ENCODE data around the gene CD276. TPM values are rescaled to one million over a fixed set of nuclear protein-coding genes. Genes with fewer than 3 reads are reported as not detected.

Gene CD276
- total RNA-seq, 4 donors from 2014 or later, result 31.8 to 58.1 (median 40.1) TPM

DNA sequence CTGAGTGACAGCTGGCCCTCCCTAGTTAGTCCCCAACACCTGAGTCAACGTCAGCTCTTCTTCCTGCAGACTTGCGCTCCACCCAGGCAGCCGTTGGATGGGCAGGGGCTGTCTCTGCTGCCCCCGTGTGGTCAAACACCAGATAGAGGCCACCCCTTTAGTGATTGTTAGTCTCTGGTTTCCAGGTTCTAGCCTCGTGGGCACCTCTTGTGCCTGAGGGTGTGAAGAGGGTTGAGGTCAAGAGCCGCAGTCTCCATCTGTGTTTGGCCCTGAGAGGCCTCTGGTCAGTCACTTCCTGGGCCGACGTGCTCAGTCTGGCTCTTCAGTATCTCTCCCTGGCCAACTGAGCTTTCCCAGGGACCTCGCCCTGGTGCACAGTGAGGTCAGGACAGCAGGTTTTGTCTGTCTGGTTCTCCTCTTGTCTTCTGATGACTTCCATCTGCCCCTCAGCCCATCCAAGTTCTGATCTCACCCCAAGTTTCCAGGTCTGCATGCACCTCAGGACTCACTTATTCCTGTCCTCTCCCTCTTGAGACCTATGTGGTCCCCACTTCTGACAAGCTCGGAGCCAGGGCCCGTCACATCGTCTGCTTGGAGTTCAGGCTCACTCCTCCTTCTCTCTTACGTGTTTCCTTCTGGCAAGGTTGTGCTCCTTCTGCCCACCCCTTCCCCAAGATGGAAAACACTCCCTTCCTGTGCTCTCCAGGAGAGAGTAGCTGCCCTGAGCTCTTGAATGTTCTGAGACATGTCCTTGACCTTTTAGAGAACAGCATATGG, 20.9 kb downstream of the CD276 start:
- Histone ChIP-seq H3K9me3 (no peaks in the 10 kb centered on the region), H3K4me3 (no peak overlapping the region), H3K27me3 (no peaks in the 10 kb centered on the region), H3K4me1 (peaks cover 0 to 11% (median 0%) of the 10 kb centered on the region in 4 donors), H3K36me3 (peaks cover 9 to 76% (median 51%) of the 10 kb centered on the region in 4 donors), H3K27ac (replicated peaks in 1 of 4) (no peak overlapping the region)
- 59% methylated on average over 9 of the region's 13 CpGs for WGBS
- intact Hi-C loops (cut with DNase I), result loop anchor here (5.0 to 10.0 kb wide), 2 partner anchors 143 to 420 kb away; no protein-coding TSS in a partner anchor
- no peak for TF ChIP-seq POLR2A (IDR thresholded peaks at IDR 0.05; ENCODE audit: low read depth)
- TF ChIP-seq POLR2AphosphoS5 (IDR thresholded peaks at IDR 0.05), result no peak
- no peak for TF ChIP-seq EP300 (IDR thresholded peaks at IDR 0.05)
- TF ChIP-seq, protein P1, sequence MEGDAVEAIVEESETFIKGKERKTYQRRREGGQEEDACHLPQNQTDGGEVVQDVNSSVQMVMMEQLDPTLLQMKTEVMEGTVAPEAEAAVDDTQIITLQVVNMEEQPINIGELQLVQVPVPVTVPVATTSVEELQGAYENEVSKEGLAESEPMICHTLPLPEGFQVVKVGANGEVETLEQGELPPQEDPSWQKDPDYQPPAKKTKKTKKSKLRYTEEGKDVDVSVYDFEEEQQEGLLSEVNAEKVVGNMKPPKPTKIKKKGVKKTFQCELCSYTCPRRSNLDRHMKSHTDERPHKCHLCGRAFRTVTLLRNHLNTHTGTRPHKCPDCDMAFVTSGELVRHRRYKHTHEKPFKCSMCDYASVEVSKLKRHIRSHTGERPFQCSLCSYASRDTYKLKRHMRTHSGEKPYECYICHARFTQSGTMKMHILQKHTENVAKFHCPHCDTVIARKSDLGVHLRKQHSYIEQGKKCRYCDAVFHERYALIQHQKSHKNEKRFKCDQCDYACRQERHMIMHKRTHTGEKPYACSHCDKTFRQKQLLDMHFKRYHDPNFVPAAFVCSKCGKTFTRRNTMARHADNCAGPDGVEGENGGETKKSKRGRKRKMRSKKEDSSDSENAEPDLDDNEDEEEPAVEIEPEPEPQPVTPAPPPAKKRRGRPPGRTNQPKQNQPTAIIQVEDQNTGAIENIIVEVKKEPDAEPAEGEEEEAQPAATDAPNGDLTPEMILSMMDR (IDR thresholded peaks at IDR 0.05), result peak; percentile 65 to 83 (median 68)
- DNase-seq (ENCODE audit: extremely low spot score), result no peak

DNA sequence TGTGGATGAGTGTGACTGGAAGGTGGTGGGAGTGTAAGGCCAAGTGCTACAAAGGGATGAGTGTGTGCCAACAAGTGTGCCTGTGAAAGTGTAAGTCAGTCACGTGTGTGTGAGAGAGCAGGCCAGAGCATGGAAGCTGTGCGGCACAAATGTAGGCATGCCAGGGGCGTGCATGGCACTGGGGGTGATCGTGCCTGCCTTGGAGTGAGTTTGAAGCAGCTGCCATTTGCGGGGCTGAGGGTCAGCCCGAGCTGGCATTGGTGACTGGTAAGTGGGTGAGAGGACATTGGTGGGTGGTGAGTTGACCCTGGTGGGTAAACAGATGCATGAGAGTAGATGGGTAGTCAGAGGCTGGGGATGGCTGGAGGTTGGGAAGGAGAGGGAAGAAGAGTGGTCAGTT, 24.5 kb downstream of the CD276 start:
- peaks cover 0 to 11% (median 0%) of the 10 kb centered on the region in 4 donors for H3K4me1 ChIP-seq
- TF ChIP-seq, protein P1 (IDR thresholded peaks at IDR 0.05), result no peak
- TF ChIP-seq POLR2A (IDR thresholded peaks at IDR 0.05; ENCODE audit: low read depth) (no peak), POLR2AphosphoS5 (IDR thresholded peaks at IDR 0.05) (no peak), EP300 (IDR thresholded peaks at IDR 0.05) (no peak)
- H3K9me3 ChIP-seq, result no peaks in the 10 kb centered on the region
- no peak overlapping the region for H3K27ac ChIP-seq (replicated peaks in 1 of 4)
- WGBS, result 92% methylated on average over 6 of the region's 6 CpGs
- intact Hi-C loops (cut with DNase I), result loop anchor here (10.0 kb wide), 1 partner anchor 424 kb away; no protein-coding TSS in a partner anchor
- no peak overlapping the region for H3K4me3 ChIP-seq
- DNase-seq (ENCODE audit: extremely low spot score), result no peak
- peaks cover 23 to 94% (median 64%) of the 10 kb centered on the region in 4 donors for H3K36me3 ChIP-seq
- no peaks in the 10 kb centered on the region for H3K27me3 ChIP-seq

DNA sequence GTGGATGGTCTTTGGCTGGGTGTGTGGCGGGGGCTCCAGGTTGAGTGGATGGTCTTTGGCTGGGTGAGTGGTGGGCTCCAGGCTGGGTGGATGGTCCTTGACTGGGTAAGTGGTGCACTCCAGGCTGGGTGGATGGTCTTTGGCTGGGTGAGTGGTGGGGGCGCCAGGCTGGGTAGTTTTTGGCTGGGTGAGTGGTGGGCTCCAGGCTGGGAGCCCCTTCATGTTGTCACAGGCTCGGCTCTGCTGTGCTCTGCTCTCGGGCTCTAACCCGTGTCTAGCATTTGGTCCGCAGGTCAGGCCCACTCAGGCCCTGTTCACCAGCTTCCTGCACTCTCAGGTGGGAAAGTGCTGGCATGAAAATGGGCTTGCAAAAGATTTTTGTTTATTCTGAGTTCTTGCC, 25.1 kb downstream of the CD276 start:
- H3K9me3 ChIP-seq, result no peaks in the 10 kb centered on the region
- H3K4me1 ChIP-seq, result peaks cover 0 to 11% (median 0%) of the 10 kb centered on the region in 4 donors
- no peak overlapping the region for H3K4me3 ChIP-seq
- TF ChIP-seq, protein P1 (IDR thresholded peaks at IDR 0.05), result no peak
- no peak for TF ChIP-seq EP300 (IDR thresholded peaks at IDR 0.05)
- TF ChIP-seq POLR2A (IDR thresholded peaks at IDR 0.05; ENCODE audit: low read depth), result no peak
- TF ChIP-seq POLR2AphosphoS5 (IDR thresholded peaks at IDR 0.05), result no peak
- 93% methylated on average over 3 of the region's 6 CpGs for WGBS
- peaks cover 23 to 94% (median 64%) of the 10 kb centered on the region in 4 donors for H3K36me3 ChIP-seq
- intact Hi-C loops (cut with DNase I), result loop anchor here (10.0 kb wide), 1 partner anchor 424 kb away; no protein-coding TSS in a partner anchor
- no peaks in the 10 kb centered on the region for H3K27me3 ChIP-seq
- H3K27ac ChIP-seq (replicated peaks in 1 of 4), result no peak overlapping the region
- no peak for DNase-seq (ENCODE audit: extremely low spot score)

DNA sequence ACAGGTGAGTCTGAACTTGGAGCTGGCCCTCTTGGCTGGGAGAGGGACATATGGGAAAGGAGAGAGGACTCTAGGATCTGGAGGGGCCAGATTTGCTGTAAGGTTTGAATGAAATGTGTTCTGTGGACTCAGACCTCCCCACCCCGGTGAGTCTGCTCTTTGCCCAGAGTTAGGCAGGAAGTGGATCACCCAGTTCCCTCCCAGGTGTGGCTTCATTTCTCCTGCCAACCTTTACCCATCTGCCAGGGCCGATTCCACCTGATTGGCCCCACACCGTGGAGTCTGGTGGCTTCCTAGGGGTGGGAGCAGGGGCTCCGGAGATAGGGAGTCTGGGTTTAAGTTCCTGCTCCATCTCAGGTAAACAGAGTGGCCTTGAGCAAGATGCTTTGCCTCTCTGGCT, 25.5 kb downstream of the CD276 start:
- intact Hi-C loops (cut with DNase I), result loop anchor here (10.0 kb wide), 1 partner anchor 425 kb away; no protein-coding TSS in a partner anchor
- H3K27ac ChIP-seq (replicated peaks in 1 of 4), result no peak overlapping the region
- no peaks in the 10 kb centered on the region for H3K27me3 ChIP-seq
- no peak for DNase-seq (ENCODE audit: extremely low spot score)
- H3K4me1 ChIP-seq, result peaks cover 0 to 7% (median 0%) of the 10 kb centered on the region in 4 donors
- TF ChIP-seq POLR2AphosphoS5 (IDR thresholded peaks at IDR 0.05) (no peak), EP300 (IDR thresholded peaks at IDR 0.05) (no peak), POLR2A (IDR thresholded peaks at IDR 0.05; ENCODE audit: low read depth) (no peak)
- TF ChIP-seq, protein P1 (IDR thresholded peaks at IDR 0.05), result no peak
- H3K4me3 ChIP-seq, result no peak overlapping the region
- peaks cover 23 to 92% (median 60%) of the 10 kb centered on the region in 4 donors for H3K36me3 ChIP-seq
- H3K9me3 ChIP-seq, result no peaks in the 10 kb centered on the region
- 82% methylated on average over 3 of the region's 4 CpGs for WGBS

Measured in esophagus muscularis mucosa (tissue), 4 donors.